Smooth muscle cell (in vitro differentiated cells): ENCODE measurements around the gene CD9. TPM values are rescaled to one million over a fixed set of nuclear protein-coding genes. Genes with fewer than 3 reads are reported as not detected.

Source experiments
- DNase-seq: peaks from one replicate; lab custom pipeline; 2025; ENCODE audit not compliant: unreplicated experiment; lab: John Stamatoyannopoulos, UW
- H2AFZ ChIP-seq: fragments of 200-600 bp; sonication (generic); 2 replicates; pipeline ENCODE4 v1.6.0; 2016; ENCODE audit warnings: antibody characterized with exemption, low read depth, mild to moderate bottlenecking
- H3F3A ChIP-seq: fragments of 200-600 bp; sonication (generic); 2 replicates; pipeline ENCODE4 v1.6.0; 2017; ENCODE audit warnings: antibody characterized with exemption, low read depth
- H3K27ac ChIP-seq: fragments of 200-600 bp; sonication (generic); 2 replicates; pipeline ENCODE4 v1.5.1; 2016; ENCODE audit warnings: low read depth, mild to moderate bottlenecking
- H3K27me3 ChIP-seq: fragments of 200-600 bp; sonication (generic); 2 replicates; pipeline ENCODE4 v1.6.1; 2016; ENCODE audit warnings: low read depth, mild to moderate bottlenecking
- H3K36me3 ChIP-seq: fragments of 200-600 bp; sonication (generic); 2 replicates; pipeline ENCODE4 v1.5.1; 2016; ENCODE audit warnings: low read depth
- H3K4me1 ChIP-seq: fragments of 200-600 bp; sonication (generic); 2 replicates; pipeline ENCODE4 v1.5.1; 2016; ENCODE audit warnings: low read depth
- H3K4me2 ChIP-seq: fragments of 200-600 bp; sonication (generic); 2 replicates; pipeline ENCODE4 v1.6.0; 2016; ENCODE audit warnings: mild to moderate bottlenecking
- H3K4me3 ChIP-seq: fragments of 200-600 bp; sonication (generic); 2 replicates; pipeline ENCODE4 v1.5.1; 2016; ENCODE audit warnings: mild to moderate bottlenecking
- H3K79me2 ChIP-seq: fragments of 200-600 bp; sonication (generic); 2 replicates; pipeline ENCODE4 v1.6.0; 2016; ENCODE audit warnings: low read depth, mild to moderate bottlenecking
- H3K9ac ChIP-seq: fragments of 200-600 bp; sonication (generic); 2 replicates; pipeline ENCODE4 v1.6.0; 2016; ENCODE audit warnings: low read depth
- H3K9me3 ChIP-seq: fragments of 200-600 bp; sonication (generic); replicated peaks from 2 replicates; pipeline ENCODE4 v1.5.1; 2016; ENCODE audit warnings: low read depth
- H4K20me1 ChIP-seq: fragments of 200-600 bp; sonication (generic); 2 replicates; pipeline ENCODE4 v1.6.0; 2016; ENCODE audit warnings: low read depth
- CTCF ChIP-seq: fragments of 200-600 bp; sonication (generic); IDR thresholded peaks from 2 replicates; pipeline ENCODE4 v1.5.1; 2017; ENCODE audit warnings: borderline replicate concordance, mild to moderate bottlenecking, antibody characterized with exemption; ENCODE audit not compliant: insufficient read depth, poor library complexity, severe bottlenecking
- WGBS: methylation state at CpG from one replicate; pipeline ENCODE4 v1.1.7; 2016; ENCODE audit warnings: low lambda C conversion rate; 5-methylcytosine and 5-hydroxymethylcytosine counted together
- polyA plus RNA-seq: library from polyadenylated mRNA; unstranded; fragments of >200 nt; fragmentation: Nextera tagmentation; extraction: Ambion mirVana; gene quantifications from 2 replicates; pipeline ENCODE4 v1.2.1, GENCODE V29; 2016
- total RNA-seq: library from RNA; depleted of rRNA; stranded (reverse); fragments of >200 nt; gene quantifications from 2 replicates; pipeline ENCODE4 v1.2.3, GENCODE V29; 2014

Gene CD9
- total and polyA plus RNA-seq, 2 experiments from 2014 or later = 144 to 207 TPM

DNA sequence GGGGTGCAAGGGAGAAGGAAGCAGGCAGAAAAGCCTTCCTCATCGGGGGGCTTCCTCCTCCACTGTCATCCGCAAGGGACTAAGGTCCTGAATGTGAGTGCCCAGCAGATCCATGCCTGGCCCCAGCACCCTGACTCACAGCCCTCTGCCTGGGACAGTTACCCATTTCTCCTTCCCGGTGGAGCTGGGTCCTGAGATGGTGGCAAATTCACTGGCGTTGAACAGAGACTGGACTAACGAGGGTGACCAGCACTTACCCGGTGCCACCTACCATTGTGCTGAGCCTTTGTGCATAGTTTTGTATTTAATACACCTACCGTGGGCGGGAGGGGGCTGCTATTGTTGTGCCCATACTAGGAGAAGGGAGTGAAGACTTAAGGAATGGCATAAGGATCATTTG is 79.4 kb downstream of the CD9 start:
- H3F3A ChIP-seq = peaks cover 12% of the 10 kb centered on the region
- H2AFZ ChIP-seq = no peak overlapping the region
- 74% methylated on average over 8 of the region's 8 CpGs for WGBS
- H3K9ac ChIP-seq = peak overlapping the region; percentile 29
- H3K9me3 ChIP-seq = no peaks in the 10 kb centered on the region
- no peak for DNase-seq
- no peaks in the 10 kb centered on the region for H3K36me3 ChIP-seq
- no peak overlapping the region for H3K4me3 ChIP-seq
- H3K27me3 ChIP-seq = no peaks in the 10 kb centered on the region
- peak overlapping the region; percentile 74 for H3K27ac ChIP-seq
- peak overlapping the region; percentile 78 for H3K4me2 ChIP-seq
- TF ChIP-seq CTCF = no peak
- H4K20me1 ChIP-seq = no peaks in the 10 kb centered on the region
- H3K4me1 ChIP-seq = peaks cover 10% of the 10 kb centered on the region
- no peaks in the 10 kb centered on the region for H3K79me2 ChIP-seq

- H3K9ac ChIP-seq = no peak overlapping the region
- WGBS = 28% methylated on average over 2 of the region's 2 CpGs
- H3K4me1 ChIP-seq = peaks cover 6% of the 10 kb centered on the region
- H3K4me3 ChIP-seq = no peak overlapping the region
- peak overlapping the region; percentile 78 for H3K4me2 ChIP-seq
- H3K36me3 ChIP-seq = no peaks in the 10 kb centered on the region
- H3K27ac ChIP-seq = peak overlapping the region; percentile 74
- peaks cover 12% of the 10 kb centered on the region for H3F3A ChIP-seq
- TF ChIP-seq CTCF = no peak
- H3K9me3 ChIP-seq = no peaks in the 10 kb centered on the region
- H3K27me3 ChIP-seq = no peaks in the 10 kb centered on the region
- DNase-seq = no peak
- H2AFZ ChIP-seq = no peak overlapping the region
- no peaks in the 10 kb centered on the region for H3K79me2 ChIP-seq
- no peaks in the 10 kb centered on the region for H4K20me1 ChIP-seq
Measured at GRCh38 chr12:6280053-6280469, 79.9 kb downstream of the CD9 start.

DNA sequence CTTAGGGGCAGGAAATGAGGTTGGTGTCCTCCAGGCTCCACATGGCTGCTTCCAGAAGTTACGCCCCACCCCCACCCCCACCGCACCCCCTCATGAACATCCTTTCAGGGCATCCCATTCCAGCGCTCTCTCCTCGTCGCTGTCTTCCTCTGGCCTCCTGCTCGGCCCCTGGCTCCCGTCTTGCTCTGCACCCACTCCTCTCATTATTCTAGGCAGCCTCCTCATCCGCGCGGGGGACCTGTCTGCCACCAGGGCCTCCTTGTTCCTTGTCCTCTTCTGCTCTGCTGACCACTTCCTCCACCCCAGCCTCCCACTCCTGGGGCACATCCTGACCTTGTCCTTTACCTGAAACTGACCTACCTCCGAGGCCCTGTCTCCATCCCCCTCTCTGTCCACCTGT is 80.5 kb downstream of the CD9 start:
- Histone ChIP-seq H4K20me1 (no peaks in the 10 kb centered on the region), H3K4me1 (peaks cover 6% of the 10 kb centered on the region), H3K9me3 (no peaks in the 10 kb centered on the region), H2AFZ (no peak overlapping the region), H3K4me3 (no peak overlapping the region), H3K79me2 (no peaks in the 10 kb centered on the region), H3K36me3 (no peaks in the 10 kb centered on the region), H3K4me2 (no peak overlapping the region), H3F3A (peaks cover 12% of the 10 kb centered on the region), H3K27me3 (no peaks in the 10 kb centered on the region), H3K27ac (peak overlapping the region; percentile 74), H3K9ac (no peak overlapping the region)
- TF ChIP-seq CTCF = no peak
- 82% methylated on average over 10 of the region's 11 CpGs for WGBS
- no peak for DNase-seq

- no peak overlapping the region for H3K4me3 ChIP-seq
- no peaks in the 10 kb centered on the region for H3K27me3 ChIP-seq
- no peak overlapping the region for H3K4me2 ChIP-seq
- no peak overlapping the region for H3K27ac ChIP-seq
- no peaks in the 10 kb centered on the region for H3K36me3 ChIP-seq
- TF ChIP-seq CTCF = no peak
- no peaks in the 10 kb centered on the region for H3K9me3 ChIP-seq
- H3K79me2 ChIP-seq = no peaks in the 10 kb centered on the region
- WGBS = 97% methylated on average over 13 of the region's 13 CpGs
- H3K9ac ChIP-seq = no peak overlapping the region
- peaks cover 6% of the 10 kb centered on the region for H3K4me1 ChIP-seq
- DNase-seq = no peak
- peaks cover 12% of the 10 kb centered on the region for H3F3A ChIP-seq
- H2AFZ ChIP-seq = no peak overlapping the region
- no peaks in the 10 kb centered on the region for H4K20me1 ChIP-seq
Measured at GRCh38 chr12:6281081-6281809, 81.0 kb downstream of the CD9 start.
